ENCODE measurements around the gene NEURL1B.

DNA sequence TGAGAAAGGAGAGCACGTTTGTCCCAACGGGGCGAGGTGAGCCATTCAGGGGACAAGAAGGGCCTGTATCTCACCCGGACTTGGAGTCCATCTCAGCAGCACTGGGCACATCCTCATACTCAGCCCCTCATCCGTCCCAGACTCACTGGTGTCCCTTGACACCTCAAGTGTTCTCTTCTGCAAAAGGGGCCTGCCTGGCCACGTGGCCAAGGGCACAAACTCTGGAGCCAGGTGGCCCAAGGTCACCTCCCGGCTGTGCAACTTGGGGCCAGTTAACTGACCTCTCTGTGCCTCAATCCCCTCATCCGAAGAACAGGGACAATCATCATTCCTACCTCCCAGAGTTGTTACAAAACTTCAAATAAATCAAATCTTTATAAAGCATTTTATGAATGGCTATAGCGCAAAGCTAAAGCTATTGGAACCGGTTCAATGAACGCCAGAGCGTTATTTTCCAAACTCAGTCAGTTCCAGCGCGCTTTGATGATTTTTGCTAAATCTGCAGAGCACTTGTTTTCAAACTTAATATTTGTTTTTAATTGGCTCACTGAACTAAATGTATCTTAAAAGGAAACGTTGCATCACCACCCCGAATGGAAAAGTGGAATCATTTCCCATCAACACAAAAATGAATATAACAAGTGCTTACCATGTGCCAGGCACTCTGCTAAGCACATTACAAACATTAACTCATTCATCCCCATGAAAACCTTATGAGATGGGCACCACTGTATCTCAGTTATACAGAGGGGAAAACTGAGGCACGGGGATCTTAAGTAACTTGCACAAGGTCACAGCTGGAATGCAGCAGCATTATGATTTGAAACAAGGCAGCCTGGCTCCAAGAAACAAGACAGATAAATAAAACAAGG, 80.6 kb downstream of the NEURL1B start:
- TF ChIP-seq, protein P1, sequence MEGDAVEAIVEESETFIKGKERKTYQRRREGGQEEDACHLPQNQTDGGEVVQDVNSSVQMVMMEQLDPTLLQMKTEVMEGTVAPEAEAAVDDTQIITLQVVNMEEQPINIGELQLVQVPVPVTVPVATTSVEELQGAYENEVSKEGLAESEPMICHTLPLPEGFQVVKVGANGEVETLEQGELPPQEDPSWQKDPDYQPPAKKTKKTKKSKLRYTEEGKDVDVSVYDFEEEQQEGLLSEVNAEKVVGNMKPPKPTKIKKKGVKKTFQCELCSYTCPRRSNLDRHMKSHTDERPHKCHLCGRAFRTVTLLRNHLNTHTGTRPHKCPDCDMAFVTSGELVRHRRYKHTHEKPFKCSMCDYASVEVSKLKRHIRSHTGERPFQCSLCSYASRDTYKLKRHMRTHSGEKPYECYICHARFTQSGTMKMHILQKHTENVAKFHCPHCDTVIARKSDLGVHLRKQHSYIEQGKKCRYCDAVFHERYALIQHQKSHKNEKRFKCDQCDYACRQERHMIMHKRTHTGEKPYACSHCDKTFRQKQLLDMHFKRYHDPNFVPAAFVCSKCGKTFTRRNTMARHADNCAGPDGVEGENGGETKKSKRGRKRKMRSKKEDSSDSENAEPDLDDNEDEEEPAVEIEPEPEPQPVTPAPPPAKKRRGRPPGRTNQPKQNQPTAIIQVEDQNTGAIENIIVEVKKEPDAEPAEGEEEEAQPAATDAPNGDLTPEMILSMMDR (conservative IDR thresholded peaks at IDR 0.05; ENCODE audit: low read length), result no peak
- no peak for TF ChIP-seq EZH2phosphoT487 (IDR thresholded peaks at IDR 0.05; ENCODE audit: borderline replicate concordance)

Data from Loucy (cell line).